GM19468 (cell line): ENCODE measurements around the gene NGF.
"Not testable (repeated sequence)": the region's sequence is repeated elsewhere in the genome, so short reads cannot be mapped to it uniquely, and the experiment has no call there.

Experiments
- ATAC-seq: cut with Tn5 transposase; IDR thresholded peaks from one replicate; pipeline ENCODE4 v1.9.1; 2021; ENCODE audit warnings: mild to moderate bottlenecking, moderate library complexity, moderate number of reproducible peaks; ENCODE audit not compliant: unreplicated experiment; ENCODE audit errors: extremely low read depth

Gene NGF

GRCh38 chr1:115312742-115313141, 25.3 kb downstream of the NGF start:
- no peak for ATAC-seq

GRCh38 chr1:115311474-115311989, 26.5 kb downstream of the NGF start:
- no peak for ATAC-seq

- no peak for ATAC-seq
These were observed 27.2 kb downstream of the NGF start for GRCh38 chr1:115310581-115311473.

GRCh38 chr1:115309504-115309903, 28.5 kb downstream of the NGF start:
- ATAC-seq: not testable (repeated sequence)

GRCh38 chr1:115308969-115309368, 29.1 kb downstream of the NGF start:
- no peak for ATAC-seq

GRCh38 chr1:115307661-115308060, 30.4 kb downstream of the NGF start:
- no peak for ATAC-seq

- ATAC-seq: no peak
These were observed 31.9 kb downstream of the NGF start for GRCh38 chr1:115306146-115306545.

GRCh38 chr1:115303364-115303763, 34.7 kb downstream of the NGF start:
- ATAC-seq: no peak

- ATAC-seq: no peak
These were observed 35.6 kb downstream of the NGF start for GRCh38 chr1:115302390-115302961.

GRCh38 chr1:115301438-115302020, 36.5 kb downstream of the NGF start:
- ATAC-seq: no peak

- ATAC-seq: no peak
These were observed 37.8 kb downstream of the NGF start for GRCh38 chr1:115300087-115300876.

- ATAC-seq: no peak
These were observed 38.8 kb downstream of the NGF start for GRCh38 chr1:115299266-115299665.

GRCh38 chr1:115296981-115297380, 41.1 kb downstream of the NGF start:
- peak; percentile 92 for ATAC-seq

GRCh38 chr1:115295904-115296696, 41.9 kb downstream of the NGF start:
- ATAC-seq: no peak

- no peak for ATAC-seq
These were observed 44.1 kb downstream of the NGF start for GRCh38 chr1:115293899-115294298.

- ATAC-seq: no peak
These were observed 45.0 kb downstream of the NGF start for GRCh38 chr1:115293006-115293405.

- no peak for ATAC-seq
These were observed 46.3 kb downstream of the NGF start for GRCh38 chr1:115291741-115292140.

- no peak for ATAC-seq
These were observed 48.1 kb downstream of the NGF start for GRCh38 chr1:115289940-115290339.

GRCh38 chr1:115288591-115289198, 49.4 kb downstream of the NGF start:
- no peak for ATAC-seq
